NCI-H128 (cell line): ENCODE data around the gene COMMD1.
"Not testable (repeated sequence)": the region's sequence is repeated elsewhere in the genome, so short reads cannot be mapped to it uniquely, and the experiment has no call there.

Experiments used
- DNase-seq: peaks from one replicate; lab custom pipeline; 2025; ENCODE audit not compliant: unreplicated experiment; lab: John Stamatoyannopoulos, UW

The COMMD1 gene

GRCh38 chr2:61905372-61906185, at the start of gene COMMD1:
Gene COMMD1, plus strand, starts transcription at chr2:61905674. Its CDS starts 5 bp downstream, at chr2:61905679.
- peak; percentile 30 for DNase-seq

DNA sequence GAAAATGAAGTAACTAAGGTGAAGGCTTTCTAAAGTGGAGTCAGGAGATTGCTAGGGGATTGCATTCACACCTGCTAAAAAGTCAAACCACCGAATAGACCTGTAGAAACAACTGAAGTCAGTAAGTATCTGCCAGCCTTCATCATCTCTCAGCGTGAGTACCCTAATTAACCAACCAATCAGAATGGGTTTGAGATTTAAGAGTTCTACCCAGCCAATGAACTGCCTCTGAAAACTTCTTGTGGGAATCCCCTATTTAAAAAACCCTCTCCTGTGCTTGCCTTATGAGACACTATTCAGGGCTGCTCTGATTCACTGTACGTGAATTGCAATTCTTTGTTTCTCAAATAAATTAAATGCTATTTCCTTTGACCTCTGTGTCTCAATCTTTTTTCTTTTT, 48.2 kb upstream of the COMMD1 start:
- DNase-seq: no peak

DNA sequence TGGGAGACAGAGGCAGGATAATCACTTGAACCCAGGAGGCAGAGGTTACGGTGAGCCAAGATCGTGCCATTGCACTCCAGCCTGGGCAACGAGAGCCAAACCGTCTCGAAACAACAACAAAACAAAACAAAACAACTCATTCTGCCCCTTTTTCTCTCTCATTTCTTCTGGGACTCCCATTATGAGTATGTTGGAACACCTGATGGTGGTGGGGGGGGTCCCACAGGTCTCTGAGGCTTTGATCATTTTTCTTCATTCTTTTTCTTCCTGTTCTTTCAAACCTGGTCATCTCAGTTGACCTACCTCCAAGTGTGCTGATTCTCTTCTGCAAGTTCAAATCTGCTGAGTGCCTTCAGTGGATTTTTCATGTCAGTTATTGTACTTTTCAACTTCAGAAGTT, 43.4 kb upstream of the COMMD1 start:
- no peak for DNase-seq

GRCh38 chr2:61866482-61867089, 38.9 kb upstream of the COMMD1 start:
- DNase-seq: not testable (repeated sequence)

DNA sequence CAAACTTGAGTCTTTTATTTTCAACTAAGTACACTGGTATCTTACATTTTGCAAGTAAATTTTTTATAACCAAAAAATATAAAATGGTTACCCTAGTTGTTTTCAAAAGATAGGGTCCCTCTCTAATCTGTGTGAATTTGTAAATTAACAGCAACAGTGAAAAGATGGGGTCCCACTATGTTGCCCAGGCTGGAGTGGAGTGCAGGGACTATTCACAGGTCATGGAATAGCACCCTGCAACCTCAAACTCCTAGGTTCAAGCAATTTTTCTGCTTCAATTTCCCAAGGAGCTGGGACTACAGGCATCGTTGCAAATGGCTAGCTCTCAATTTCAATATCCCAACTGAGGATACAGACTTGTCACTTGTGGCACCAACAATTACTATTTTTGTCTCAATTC, 29.1 kb upstream of the COMMD1 start:
- no peak for DNase-seq

GRCh38 chr2:61877571-61878245, 27.8 kb upstream of the COMMD1 start:
- no peak for DNase-seq

GRCh38 chr2:61878761-61879160, 26.7 kb upstream of the COMMD1 start:
- DNase-seq: no peak

DNA sequence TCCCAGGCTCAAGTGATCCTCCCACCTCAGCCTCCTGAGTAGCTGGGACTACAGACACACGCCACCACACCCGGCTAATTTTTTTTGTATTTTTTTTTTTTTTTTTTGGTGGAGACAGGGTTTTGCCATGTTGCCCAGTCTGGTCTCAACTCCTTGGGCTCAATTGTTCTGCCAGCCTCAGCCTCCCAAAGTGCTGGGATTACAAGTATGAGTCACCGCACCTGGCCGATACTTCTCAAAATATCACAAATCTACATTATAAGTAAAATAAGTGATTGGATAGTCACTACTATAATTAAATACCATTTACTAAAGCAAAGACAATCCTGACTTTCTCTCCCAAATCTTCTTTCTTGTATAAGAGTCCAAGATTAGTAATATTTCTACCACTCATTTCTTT, 26.1 kb upstream of the COMMD1 start:
- DNase-seq: not testable (repeated sequence)

GRCh38 chr2:61882850-61883249, 22.6 kb upstream of the COMMD1 start:
- DNase-seq: no peak

GRCh38 chr2:61885896-61886603, 19.4 kb upstream of the COMMD1 start:
- no peak for DNase-seq

- no peak for DNase-seq
Observed at GRCh38 chr2:61887717-61888266, 17.7 kb upstream of the COMMD1 start.

GRCh38 chr2:61888267-61889055, 17.0 kb upstream of the COMMD1 start, which contains the start of gene CCT4:
Gene CCT4, minus strand, starts transcription at chr2:61888656. Its CDS starts 149 bp downstream, at chr2:61888507.
- DNase-seq: peak; percentile 54

GRCh38 chr2:61898810-61899209, 6.7 kb upstream of the COMMD1 start:
- DNase-seq: no peak

DNA sequence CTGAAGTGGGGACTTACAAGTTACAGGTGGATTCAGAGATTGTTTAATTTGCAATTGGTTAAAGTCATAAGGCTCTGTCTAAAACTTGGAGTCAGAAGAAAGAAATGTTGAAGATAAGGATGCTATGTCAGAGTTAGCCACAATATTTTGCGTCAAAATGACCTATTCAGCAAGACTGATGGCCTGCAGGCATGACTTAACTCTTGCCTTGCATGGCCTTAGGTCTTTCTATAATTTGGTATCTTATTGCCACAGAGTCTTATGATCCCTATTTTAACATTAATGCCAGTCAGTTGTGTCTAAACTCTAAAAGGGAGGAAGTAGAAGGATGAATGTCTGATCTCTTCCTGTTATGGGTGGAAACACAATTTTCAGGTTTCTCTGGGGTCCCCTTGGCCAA, 5.2 kb upstream of the COMMD1 start:
- no peak for DNase-seq

DNA sequence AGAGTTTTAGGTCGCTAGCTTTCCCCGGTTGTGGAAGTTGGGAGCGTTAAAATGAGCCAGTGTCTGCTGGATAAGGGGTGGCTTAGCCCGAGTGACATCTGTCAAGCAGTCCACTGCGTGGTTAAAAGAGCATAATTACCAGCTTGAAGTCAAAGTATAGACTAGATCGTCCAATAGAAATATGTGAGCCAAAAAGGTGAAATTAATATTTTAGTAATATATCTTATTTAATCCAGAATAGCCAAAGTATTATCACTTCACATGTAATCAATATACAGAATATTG, 654 bp downstream of the COMMD1 start:
- DNase-seq: no peak

GRCh38 chr2:61909116-61909515, 3.6 kb downstream of the COMMD1 start:
- DNase-seq: no peak

- no peak for DNase-seq
Observed at GRCh38 chr2:61910603-61911002, 5.1 kb downstream of the COMMD1 start.

GRCh38 chr2:61911510-61911909, 6.0 kb downstream of the COMMD1 start:
- DNase-seq: no peak

GRCh38 chr2:61914794-61915193, 9.3 kb downstream of the COMMD1 start:
- not testable (repeated sequence) for DNase-seq

GRCh38 chr2:61920548-61920947, 15.1 kb downstream of the COMMD1 start:
- no peak for DNase-seq
